ENCODE measurements around the gene SERPINA5. TPM values are rescaled to one million over a fixed set of nuclear protein-coding genes. Genes with fewer than 3 reads are reported as not detected.
A peak's percentile ranks its signal among the peaks of the same experiment; 100 is the strongest.

The SERPINA5 gene
- total and polyA plus RNA-seq, 10 of the 15 experiments (the other 5 are each of a cell fraction or from before 2014, with no cell fraction given) = 0.90 TPM; not detected in 9

DNA sequence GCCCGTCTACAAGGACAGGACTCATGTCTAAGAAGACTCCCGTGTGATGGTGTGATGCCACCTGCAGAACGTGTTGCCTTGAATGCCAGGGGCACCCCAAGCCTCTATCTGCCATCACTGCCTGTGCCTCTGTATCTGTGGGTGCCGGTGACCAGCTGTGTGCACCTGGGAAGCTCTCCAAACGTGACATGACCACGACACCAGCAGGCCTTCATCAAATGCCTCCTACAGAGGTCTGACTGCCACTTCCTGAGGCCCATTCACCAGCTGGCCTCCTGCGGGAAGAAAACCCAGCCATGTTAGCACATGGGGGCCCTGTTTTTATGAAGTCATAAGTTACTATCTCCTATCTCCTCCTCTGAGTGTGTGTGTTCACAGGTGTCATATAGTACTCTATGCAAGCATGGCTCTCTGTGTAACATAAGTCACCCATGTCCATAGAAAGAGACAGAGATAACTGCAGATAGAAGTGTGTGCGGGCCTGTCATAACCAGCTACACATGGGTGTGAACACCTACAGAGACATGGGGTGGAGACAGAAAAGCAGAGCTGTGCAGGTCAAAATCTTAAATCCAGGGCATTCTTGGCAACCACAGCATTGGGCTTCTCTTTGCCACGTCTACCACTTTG, 38.3 kb upstream of the SERPINA5 start:
- DNase-seq (ENCODE audit: low read depth, low spot score) (no peak), FAIRE-seq (no peak), ATAC-seq (no peak)
- Histone ChIP-seq H3K4me3 (no peak overlapping the region), H3K9ac (ENCODE audit: control insufficient read depth, insufficient read depth, low read length) (no peak overlapping the region), H3K27ac (ENCODE audit: control insufficient read depth, insufficient read depth) (no peak overlapping the region), H3K4me1 (ENCODE audit: control insufficient read depth, insufficient read depth, low read length) (peaks cover 3% of the 10 kb centered on the region; the same call in 1 of the 2 replicates), H3K4me2 (ENCODE audit: control insufficient read depth, insufficient read depth) (no peak overlapping the region), H3K27me3 (replicated peaks in 1 of 2; ENCODE audit: control insufficient read depth in 2 of 2, insufficient read depth in 2 of 2, low read length in 1 of 2) (no peaks in the 10 kb centered on the region; a peak in 1 of 4 replicates), H3K36me3 (ENCODE audit: control insufficient read depth in 2 of 2, insufficient read depth in 2 of 2, low read length in 1 of 2) (no peaks in the 10 kb centered on the region), H4K20me1 (ENCODE audit: control insufficient read depth, insufficient read depth) (no peaks in the 10 kb centered on the region), H3K79me2 (ENCODE audit: control insufficient read depth, insufficient read depth, low read length) (no peaks in the 10 kb centered on the region), H2AFZ (ENCODE audit: control insufficient read depth, low read depth, low read length) (no peak overlapping the region), H3K9me3 (replicated peaks; ENCODE audit: control insufficient read depth, insufficient read depth, low read length) (no peaks in the 10 kb centered on the region; the same call in 2 of the 3 replicates)
- ChIA-PET POLR2A (no interaction called here), CTCF (interaction anchor here (1.0 kb wide), 1 partner anchor 57 kb away, joined by 3 read pairs; no protein-coding TSS in a partner anchor), SMC1A (ENCODE audit: uncharacterized antibody, unreplicated experiment) (no interaction called here), RAD21 (ENCODE audit: unreplicated experiment) (no interaction called here)
- TF ChIP-seq, protein P1, sequence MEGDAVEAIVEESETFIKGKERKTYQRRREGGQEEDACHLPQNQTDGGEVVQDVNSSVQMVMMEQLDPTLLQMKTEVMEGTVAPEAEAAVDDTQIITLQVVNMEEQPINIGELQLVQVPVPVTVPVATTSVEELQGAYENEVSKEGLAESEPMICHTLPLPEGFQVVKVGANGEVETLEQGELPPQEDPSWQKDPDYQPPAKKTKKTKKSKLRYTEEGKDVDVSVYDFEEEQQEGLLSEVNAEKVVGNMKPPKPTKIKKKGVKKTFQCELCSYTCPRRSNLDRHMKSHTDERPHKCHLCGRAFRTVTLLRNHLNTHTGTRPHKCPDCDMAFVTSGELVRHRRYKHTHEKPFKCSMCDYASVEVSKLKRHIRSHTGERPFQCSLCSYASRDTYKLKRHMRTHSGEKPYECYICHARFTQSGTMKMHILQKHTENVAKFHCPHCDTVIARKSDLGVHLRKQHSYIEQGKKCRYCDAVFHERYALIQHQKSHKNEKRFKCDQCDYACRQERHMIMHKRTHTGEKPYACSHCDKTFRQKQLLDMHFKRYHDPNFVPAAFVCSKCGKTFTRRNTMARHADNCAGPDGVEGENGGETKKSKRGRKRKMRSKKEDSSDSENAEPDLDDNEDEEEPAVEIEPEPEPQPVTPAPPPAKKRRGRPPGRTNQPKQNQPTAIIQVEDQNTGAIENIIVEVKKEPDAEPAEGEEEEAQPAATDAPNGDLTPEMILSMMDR (IDR thresholded peaks at IDR 0.05 in 2 of 3, conservative IDR thresholded peaks at IDR 0.05 in 1 of 3; ENCODE audit: control insufficient read depth in 2 of 3, extremely low read depth in 1 of 3, insufficient read depth in 1 of 3, low read depth in 3 of 3, low read length in 3 of 3) = no peak
- TF ChIP-seq IKZF2 (IDR thresholded peaks at IDR 0.05) (no peak), TCF12 (IDR thresholded peaks at IDR 0.05; ENCODE audit: low read depth, low read length) (peak; percentile 68; the same call in 1 of the 2 replicates), NBN (IDR thresholded peaks at IDR 0.05) (no peak), YBX1 (IDR thresholded peaks at IDR 0.05) (no peak), BRCA1 (IDR thresholded peaks at IDR 0.05; ENCODE audit: low read depth, low read length) (no peak)
- BruUV-seq (replicated peaks) = no TSS peak
- WGBS (ENCODE audit: insufficient coverage, insufficient replicate concordance, low lambda C conversion rate, missing lambda C conversion rate) = 21% methylated on average over 9 of the region's 9 CpGs
- intact Hi-C loops (cut with micrococcal nuclease; ENCODE audit: unreplicated experiment) = no loop called here
- in situ Hi-C loops (cut with MboI) = no loop called here
